ENCODE data around the gene OSBPL5.
"Not testable (repeated sequence)": the region's sequence is repeated elsewhere in the genome, so short reads cannot be mapped to it uniquely, and the experiment has no call there.

OSBPL5 gene

GRCh38 chr11:3183523-3183922 lies 18.4 kb upstream of the OSBPL5 start:
- DNase-seq (ENCODE audit: low read depth in 2 of 2, low spot score in 1 of 2), result no peak

GRCh38 chr11:3182462-3182852 lies 17.3 kb upstream of the OSBPL5 start:
- no peak for DNase-seq (ENCODE audit: low read depth in 2 of 2, low spot score in 1 of 2)

GRCh38 chr11:3181725-3182461 lies 16.8 kb upstream of the OSBPL5 start:
- no peak for DNase-seq (ENCODE audit: low read depth in 2 of 2, low spot score in 1 of 2)

GRCh38 chr11:3180869-3181268 lies 15.8 kb upstream of the OSBPL5 start:
- no peak for DNase-seq (ENCODE audit: low read depth in 2 of 2, low spot score in 1 of 2)

GRCh38 chr11:3178349-3178748 lies 13.2 kb upstream of the OSBPL5 start:
- no peak for DNase-seq (ENCODE audit: low read depth in 2 of 2, low spot score in 1 of 2)

GRCh38 chr11:3177931-3178330 lies 12.8 kb upstream of the OSBPL5 start:
- DNase-seq (ENCODE audit: low read depth in 2 of 2, low spot score in 1 of 2), result no peak

- DNase-seq (ENCODE audit: low read depth in 2 of 2, low spot score in 1 of 2), result no peak
These were observed 11.4 kb upstream of the OSBPL5 start for GRCh38 chr11:3176487-3176886.

GRCh38 chr11:3175194-3175593 lies 10.1 kb upstream of the OSBPL5 start:
- DNase-seq (ENCODE audit: low read depth in 2 of 2, low spot score in 1 of 2), result no peak

- DNase-seq (ENCODE audit: low read depth in 2 of 2, low spot score in 1 of 2), result no peak
These were observed 9.3 kb upstream of the OSBPL5 start for GRCh38 chr11:3174387-3174786.

GRCh38 chr11:3173795-3174194 lies 8.7 kb upstream of the OSBPL5 start:
- DNase-seq (ENCODE audit: low read depth in 2 of 2, low spot score in 1 of 2), result no peak

- no peak for DNase-seq (ENCODE audit: low read depth in 2 of 2, low spot score in 1 of 2)
These were observed 6.9 kb upstream of the OSBPL5 start for GRCh38 chr11:3171931-3172560.

GRCh38 chr11:3170756-3171650 lies 5.9 kb upstream of the OSBPL5 start:
- DNase-seq (ENCODE audit: low read depth in 2 of 2, low spot score in 1 of 2), result no peak

GRCh38 chr11:3170044-3170755 lies 5.1 kb upstream of the OSBPL5 start:
- DNase-seq (ENCODE audit: low read depth in 2 of 2, low spot score in 1 of 2), result no peak

- DNase-seq (ENCODE audit: low read depth in 2 of 2, low spot score in 1 of 2), result no peak
These were observed 4.3 kb upstream of the OSBPL5 start for GRCh38 chr11:3169255-3170043.

- not testable (repeated sequence) for DNase-seq (ENCODE audit: low read depth in 2 of 2, low spot score in 1 of 2)
These were observed 3.7 kb upstream of the OSBPL5 start for GRCh38 chr11:3168742-3169254.

GRCh38 chr11:3167143-3168119 lies 2.3 kb upstream of the OSBPL5 start:
- DNase-seq (ENCODE audit: low read depth in 2 of 2, low spot score in 1 of 2), result no peak

GRCh38 chr11:3166268-3167142 lies 1.4 kb upstream of the OSBPL5 start:
- DNase-seq (ENCODE audit: low read depth in 2 of 2, low spot score in 1 of 2), result no peak

- DNase-seq (ENCODE audit: low read depth in 2 of 2, low spot score in 1 of 2), result no peak
These were observed 782 bp upstream of the OSBPL5 start for GRCh38 chr11:3165916-3166267.

Data from stimulated activated CD8-positive, alpha-beta memory T cell treated with anti-CD3 and anti-CD28 coated beads, Interleukin-4, amount 100 ng/mL, for 1 hour (primary cell).